HepG2 (cell line): ENCODE measurements around the gene ROBO3. TPM values are rescaled to one million over a fixed set of nuclear protein-coding genes. Genes with fewer than 3 reads are reported as not detected.
A peak's percentile ranks its signal among the peaks of the same experiment; 100 is the strongest.

ENCODE experiments used
- ATAC-seq: fragments of 200-7000 bp; cut with Tn5 transposase; 3 replicates; pipeline ENCODE4 v1.9.1; 2020; ENCODE audit warnings: mild to moderate bottlenecking, moderate library complexity
- BruUV-seq: library from RNA; stranded (reverse); fragments of 400-500 nt; replicated peaks from 2 replicates; lab custom pipeline; 2021; lab: Mats Ljungman, UMichigan
- CTCF ChIA-PET: fragments of 300-600 bp; formaldehyde crosslinking; extraction: SDS; loops from one replicate; lab custom pipeline; 2021; ENCODE audit warnings: low total read pairs, inconsistent platforms, low intra/inter-chr PET ratio; lab: Yijun Ruan, JAX
- POLR2A ChIA-PET: fragments of 350-600 bp; sonication (Branson Sonifier 250); formaldehyde crosslinking; loops from one replicate; lab custom pipeline; 2020; ENCODE audit warnings: antibody characterized with exemption, inconsistent platforms; lab: Yijun Ruan, JAX
- DNase-seq: peaks from one replicate; pipeline ENCODE4 v3.0.0-alpha.2; 2015; ENCODE audit warnings: low spot score
- FAIRE-seq: peaks from 3 replicates; lab custom pipeline; 2011; peaks lifted over from hg19 to GRCh38; lab: Jason Lieb, UNC
- H2AFZ ChIP-seq: one replicate; pipeline ENCODE4 v1.6.1; 2011; ENCODE audit warnings: low read length, inconsistent platforms
- H3K27ac ChIP-seq: fragments of 300-600 bp; 3 replicates; pipeline ENCODE4 v1.8.0; 2011; ENCODE audit warnings: mixed run types, mild to moderate bottlenecking, mixed read lengths, low read length, inconsistent platforms; ENCODE audit not compliant: insufficient read depth; ENCODE audit errors: extremely low read length
- H3K27me3 ChIP-seq, 2 experiments: fragments of 200-600 bp in 1 of 2; 2 replicates in 1 of 2; 3 replicates in 1 of 2; pipeline versions ENCODE4 v1.6.0 to v1.8.0; 2011; ENCODE audit warnings: low read length in 2 of 2, mild to moderate bottlenecking in 2 of 2, moderate library complexity in 2 of 2, inconsistent platforms in 1 of 2; ENCODE audit not compliant: insufficient read depth in 2 of 2, control insufficient read depth in 1 of 2
- H3K36me3 ChIP-seq, 2 experiments: fragments of 200-600 bp in 1 of 2; replicated peaks in 1 of 2; 2 replicates in 1 of 2; 3 replicates in 1 of 2; pipeline versions ENCODE4 v1.5.1 to v1.8.0; 2011; ENCODE audit warnings: low read length in 2 of 2, inconsistent platforms in 1 of 2; ENCODE audit not compliant: insufficient read depth in 2 of 2, control insufficient read depth in 1 of 2
- H3K4me1 ChIP-seq: 2 replicates; pipeline ENCODE4 v1.5.1; 2012; ENCODE audit warnings: low read length, inconsistent platforms; ENCODE audit not compliant: insufficient read depth
- H3K4me2 ChIP-seq: 2 replicates; pipeline ENCODE4 v1.6.0; 2011; ENCODE audit warnings: low read depth, low read length, inconsistent platforms
- H3K4me3 ChIP-seq, 3 experiments: fragments of 200-600 bp in 1 of 3; sonication (generic), shearing (Covaris generic) in 1 of 3; replicated peaks in 1 of 3; 2 replicates each; pipeline ENCODE4 v1.5.1; 2011 to 2016; ENCODE audit warnings: low read length in 3 of 3, inconsistent platforms in 2 of 3, low read depth in 2 of 3, mild to moderate bottlenecking in 2 of 3, control low read depth in 1 of 3, mixed read lengths in 1 of 3; ENCODE audit not compliant: insufficient read depth in 1 of 3
- H3K79me2 ChIP-seq: one replicate; pipeline ENCODE4 v1.6.1; 2011; ENCODE audit warnings: low read length, inconsistent platforms; ENCODE audit not compliant: insufficient read depth
- H3K9ac ChIP-seq: 2 replicates; pipeline ENCODE4 v1.6.0; 2011; ENCODE audit warnings: mild to moderate bottlenecking, low read depth, low read length, inconsistent platforms; ENCODE audit not compliant: insufficient read depth
- H3K9me3 ChIP-seq: 2 replicates; pipeline ENCODE4 v1.5.1; 2012; ENCODE audit warnings: mild to moderate bottlenecking, low read length
- H4K20me1 ChIP-seq: 2 replicates; pipeline ENCODE4 v1.6.0; 2011; ENCODE audit warnings: inconsistent platforms, mild to moderate bottlenecking, low read length, moderate library complexity; ENCODE audit not compliant: insufficient read depth
- CHCHD3 ChIP-seq: sonication (generic); formaldehyde crosslinking; IDR thresholded peaks from 2 replicates; pipeline ENCODE4 v1.8.0; 2022; ENCODE audit warnings: mild to moderate bottlenecking, missing genetic modification reagents, moderate library complexity
- SALL1 ChIP-seq: sonication (generic); formaldehyde crosslinking; IDR thresholded peaks from 2 replicates; pipeline ENCODE4 v1.8.0; 2022; ENCODE audit warnings: mild to moderate bottlenecking, missing genetic modification reagents
- SP1 ChIP-seq, 2 experiments: fragments of 450-650 bp in 1 of 2; sonication (generic) in 1 of 2; formaldehyde crosslinking in 1 of 2; IDR thresholded peaks; 2 replicates each; pipeline versions ENCODE4 v1.4.0 to v1.6.1; 2016 to 2020; ENCODE audit warnings: missing genetic modification reagents in 1 of 2
- STAT5B ChIP-seq: sonication (generic); formaldehyde crosslinking; IDR thresholded peaks from 2 replicates; pipeline ENCODE4 v1.4.0; 2020; ENCODE audit warnings: missing genetic modification reagents
- ZNF570 ChIP-seq: sonication (generic); formaldehyde crosslinking; IDR thresholded peaks from 2 replicates; pipeline ENCODE4 v1.4.0; 2020; ENCODE audit warnings: mild to moderate bottlenecking, missing genetic modification reagents, borderline replicate concordance
- ZNF652 ChIP-seq: IDR thresholded peaks from 2 replicates; pipeline ENCODE4 v1.6.1; 2016; ENCODE audit warnings: low read depth, borderline replicate concordance
- WGBS: methylation state at CpG from one replicate; pipeline ENCODE4 v1.1.6; 2017; ENCODE audit warnings: low lambda C conversion rate; 5-methylcytosine and 5-hydroxymethylcytosine counted together
- in situ Hi-C: cut with HindIII; loops from 2 replicates; pipeline ENCODE4 v1.10.0; 2017; ENCODE audit warnings: low pct_unique_long_range_greater_than_20kb; ENCODE audit not compliant: extremely low pct_ligation_motif_present
- intact Hi-C: fragments of 100-400 bp; cut with micrococcal nuclease; formaldehyde crosslinking; loops from one replicate; pipeline ENCODE4 v1.10.0; 2022; ENCODE audit not compliant: unreplicated experiment
- polyA plus RNA-seq, 8 experiments: library from polyadenylated mRNA; depleted of rRNA in 3 of 8; stranded (reverse) in 7 of 8; unstranded in 1 of 8; fragments of >200 nt; fragmentation: Illumina TruSeq in 4 of 8; extraction: Trizol in 4 of 8; gene quantifications; 2 replicates each; pipeline versions ENCODE4 v1.2.1 to v1.2.3, GENCODE V29; 2011 to 2016; ENCODE audit warnings: low read depth in 4 of 8, missing spikeins in 1 of 8, mixed read lengths in 1 of 8; ENCODE audit not compliant: insufficient read depth in 1 of 8
- total RNA-seq, 5 experiments: library from RNA; depleted of rRNA; stranded (reverse); fragments of >200 nt; fragmentation: Illumina TruSeq; extraction: Trizol; gene quantifications; 2 replicates each; pipeline ENCODE4 v1.2.3, GENCODE V29; 2016; ENCODE audit warnings: low read depth in 1 of 5
- TF ChIP-seq, protein P1 (sequence below): sonication (generic); formaldehyde crosslinking; IDR thresholded peaks from 2 replicates; pipeline ENCODE4 v1.4.0; 2020; ENCODE audit warnings: missing genetic modification reagents
- TF ChIP-seq, protein P2 (sequence below): sonication (generic); formaldehyde crosslinking; IDR thresholded peaks from 2 replicates; pipeline ENCODE4 v1.4.0; 2020; ENCODE audit warnings: mild to moderate bottlenecking, missing genetic modification reagents

ROBO3 gene
- total and polyA plus RNA-seq, 2 of the 13 experiments (the other 11 are each of a cell fraction or from before 2014, with no cell fraction given), result 0.07 to 2.4 TPM

DNA sequence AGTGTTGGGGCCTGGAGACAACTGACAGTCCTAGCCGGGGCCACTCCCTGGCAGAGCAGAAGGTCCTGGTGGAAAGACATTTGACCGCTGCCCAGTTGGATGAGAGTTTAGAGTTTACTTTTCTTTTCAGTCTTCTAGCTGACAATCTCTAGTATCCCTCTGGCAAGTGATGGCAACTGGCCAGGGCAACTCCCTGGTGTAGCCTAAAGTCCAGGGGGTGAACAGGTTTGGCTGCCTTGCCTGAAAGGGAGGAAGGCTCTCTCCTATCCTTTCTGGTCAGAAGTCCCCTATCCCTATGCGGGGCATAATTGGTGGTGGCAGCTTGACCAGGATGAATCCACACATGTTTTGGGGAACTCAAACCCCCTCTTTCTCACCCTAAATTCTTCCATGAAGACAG, 48.2 kb upstream of the ROBO3 start (continued):
- TF ChIP-seq ZNF570 (CRISPR knock-in tag) (no peak), STAT5B (CRISPR knock-in tag) (no peak), SP1 (IDR thresholded peaks at IDR 0.05) (no peak), SP1 (CRISPR knock-in tag; IDR thresholded peaks at IDR 0.05) (no peak), CHCHD3 (no peak)
- TF ChIP-seq, protein P1, sequence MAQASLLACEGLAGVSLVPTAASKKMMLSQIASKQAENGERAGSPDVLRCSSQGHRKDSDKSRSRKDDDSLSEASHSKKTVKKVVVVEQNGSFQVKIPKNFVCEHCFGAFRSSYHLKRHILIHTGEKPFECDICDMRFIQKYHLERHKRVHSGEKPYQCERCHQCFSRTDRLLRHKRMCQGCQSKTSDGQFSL (CRISPR knock-in tag), result no peak

DNA sequence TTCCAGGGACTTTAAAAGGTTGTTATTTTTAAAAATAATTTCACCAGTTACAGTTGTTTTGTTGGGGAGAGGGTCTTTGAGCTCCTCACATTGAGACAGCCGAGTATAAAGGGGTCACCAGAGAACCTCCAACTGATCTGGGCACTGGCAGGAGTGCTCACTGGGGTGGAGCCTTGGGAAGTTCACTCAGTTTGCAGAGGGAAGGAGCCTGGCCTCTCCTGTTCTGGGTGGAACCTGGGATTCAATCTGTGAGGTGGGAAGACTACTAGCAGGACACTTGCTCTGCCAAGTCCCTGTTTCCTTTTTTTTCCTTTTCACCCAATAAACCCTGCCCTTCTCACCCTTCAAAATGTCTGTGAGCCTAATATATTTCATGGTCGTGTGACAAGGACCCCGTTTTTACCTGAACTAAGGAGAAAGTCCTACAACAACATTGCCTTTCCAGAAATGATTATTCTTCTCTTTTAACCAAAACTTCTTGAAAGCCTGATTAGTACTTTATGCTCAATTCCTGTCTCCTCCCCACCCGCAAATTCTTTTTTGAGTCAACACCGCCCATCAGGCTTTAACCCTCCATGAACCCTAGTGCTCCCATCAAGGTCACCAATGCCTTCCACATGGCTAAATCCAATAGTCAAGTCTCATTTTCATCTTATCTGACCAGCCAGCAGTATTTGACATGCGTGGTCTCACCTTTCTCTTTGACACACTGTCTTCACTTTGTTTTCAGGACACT, 43.1 kb upstream of the ROBO3 start:
- Histone ChIP-seq H3K36me3 (no peaks in the 10 kb centered on the region), H3K79me2 (no peaks in the 10 kb centered on the region), H3K4me3 (no peak overlapping the region), H4K20me1 (no peaks in the 10 kb centered on the region), H3K9ac (no peak overlapping the region), H2AFZ (no peak overlapping the region), H3K9me3 (no peaks in the 10 kb centered on the region), H3K4me1 (peaks cover 12% of the 10 kb centered on the region), H3K27me3 (peaks cover 3 to 46% of the 10 kb centered on the region in 2 experiments), H3K4me2 (no peak overlapping the region), H3K27ac (no peak overlapping the region)
- TF ChIP-seq SALL1 (no peak), ZNF652 (CRISPR knock-in tag) (0 out of 2 replicates have a peak, but pooled peaks have one; percentile 34)
- TF ChIP-seq, protein P2, sequence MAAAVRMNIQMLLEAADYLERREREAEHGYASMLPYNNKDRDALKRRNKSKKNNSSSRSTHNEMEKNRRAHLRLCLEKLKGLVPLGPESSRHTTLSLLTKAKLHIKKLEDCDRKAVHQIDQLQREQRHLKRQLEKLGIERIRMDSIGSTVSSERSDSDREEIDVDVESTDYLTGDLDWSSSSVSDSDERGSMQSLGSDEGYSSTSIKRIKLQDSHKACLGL (CRISPR knock-in tag), result no peak
- ATAC-seq (no peak), DNase-seq (no peak), FAIRE-seq (no peak)
- in situ Hi-C loops (no loop called here), intact Hi-C loops (no loop called here)
- 3% methylated on average over 6 of the region's 6 CpGs for WGBS
- BruUV-seq, result no TSS peak
- ChIA-PET CTCF (no interaction called here), POLR2A (no interaction called here)
